Activated naive CD4-positive, alpha-beta T cell treated with anti-CD3 and anti-CD28 coated beads, Interleukin-2, amount 50 U/mL, for 24 hours (primary cell): Measurements from ENCODE around the gene PTPN4.

ENCODE experiments used
- H3K27ac Mint-ChIP-seq: one replicate; pipeline ENCODE4 v1.8.0; 2021; ENCODE audit warnings: mild to moderate bottlenecking, mixed read lengths
- H3K27me3 Mint-ChIP-seq: one replicate; pipeline ENCODE4 v1.8.0; 2021; ENCODE audit warnings: mixed read lengths
- H3K36me3 Mint-ChIP-seq: one replicate; pipeline ENCODE4 v1.8.0; 2021; ENCODE audit warnings: mixed read lengths
- H3K4me1 Mint-ChIP-seq: one replicate; pipeline ENCODE4 v1.8.0; 2021; ENCODE audit warnings: mixed read lengths
- H3K4me3 Mint-ChIP-seq: one replicate; pipeline ENCODE4 v1.8.0; 2021; ENCODE audit warnings: mild to moderate bottlenecking, mixed read lengths
- H3K9me3 Mint-ChIP-seq: one replicate; pipeline ENCODE4 v1.8.0; 2021; ENCODE audit warnings: mixed read lengths

The PTPN4 gene

DNA sequence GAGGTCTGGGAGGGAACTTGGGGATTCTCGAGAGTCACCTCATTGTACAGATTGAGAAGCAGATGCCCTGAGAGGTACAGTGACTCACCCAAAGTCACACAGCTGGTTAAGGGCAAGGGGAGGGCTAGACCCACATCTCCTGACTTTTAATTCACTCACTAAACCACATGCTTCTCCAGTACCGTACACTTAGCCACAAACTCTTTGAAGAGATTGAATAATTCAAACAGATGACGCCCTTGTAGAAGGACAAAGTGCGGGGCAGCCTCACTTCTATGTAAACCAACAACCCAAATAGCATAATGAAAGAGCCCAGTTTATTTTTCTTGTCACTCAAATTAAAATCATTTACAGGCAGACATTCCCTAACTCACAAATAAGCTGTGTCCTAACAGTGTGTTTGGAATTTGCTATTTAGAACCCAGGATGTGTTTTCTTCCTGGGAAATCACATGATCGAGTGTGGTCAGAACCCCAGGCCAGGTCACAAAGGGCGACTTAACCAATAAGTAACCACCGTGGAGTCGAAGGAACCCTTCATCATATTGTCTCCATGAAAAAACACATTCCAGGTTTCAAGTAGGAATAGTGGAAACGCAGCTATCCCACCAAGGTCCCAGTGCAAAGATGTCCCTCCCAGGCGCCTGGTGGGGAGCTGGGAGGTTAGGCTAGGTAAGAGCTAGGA, 35.8 kb upstream of the PTPN4 start:
- Mint-ChIP-seq H3K36me3 (no peaks in the 10 kb centered on the region), H3K4me3 (no peak overlapping the region), H3K27ac (no peak overlapping the region), H3K9me3 (no peaks in the 10 kb centered on the region), H3K27me3 (no peaks in the 10 kb centered on the region), H3K4me1 (no peaks in the 10 kb centered on the region)

GRCh38 chr2:119724656-119725485, 34.9 kb upstream of the PTPN4 start:
- Mint-ChIP-seq H3K36me3 (no peaks in the 10 kb centered on the region), H3K9me3 (no peaks in the 10 kb centered on the region), H3K27me3 (no peaks in the 10 kb centered on the region)

GRCh38 chr2:119727493-119727892, 32.2 kb upstream of the PTPN4 start:
- H3K9me3 Mint-ChIP-seq = no peaks in the 10 kb centered on the region

More at GRCh38 chr2:119724656-119725485, 34.9 kb upstream of the PTPN4 start:
- Mint-ChIP-seq H3K27ac (no peak overlapping the region), H3K4me3 (no peak overlapping the region), H3K4me1 (no peaks in the 10 kb centered on the region)

DNA sequence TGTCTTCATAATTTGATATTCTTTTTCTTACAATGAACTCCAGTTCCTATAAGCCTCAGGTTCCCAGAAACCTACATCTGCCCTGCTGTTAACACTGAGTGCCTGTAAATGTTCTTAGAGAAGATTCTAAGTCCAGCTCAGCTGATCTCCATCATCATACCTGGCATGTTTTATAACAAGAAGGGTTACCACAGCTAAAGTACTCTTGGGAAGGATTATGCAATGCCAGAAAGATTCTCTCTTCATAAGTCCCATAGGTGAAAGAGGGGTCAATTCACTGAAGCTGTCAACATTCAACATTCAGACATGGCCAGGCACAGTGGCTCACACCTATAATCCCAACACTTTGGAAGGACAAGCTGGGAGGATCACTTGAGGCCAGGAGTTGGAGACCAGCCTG, 31.3 kb upstream of the PTPN4 start:
- Mint-ChIP-seq H3K36me3 (no peaks in the 10 kb centered on the region), H3K4me3 (no peak overlapping the region), H3K9me3 (no peaks in the 10 kb centered on the region), H3K27ac (no peak overlapping the region), H3K4me1 (no peaks in the 10 kb centered on the region), H3K27me3 (no peaks in the 10 kb centered on the region)

More at GRCh38 chr2:119727493-119727892, 32.2 kb upstream of the PTPN4 start:
- H3K27ac Mint-ChIP-seq = no peak overlapping the region
- no peaks in the 10 kb centered on the region for H3K4me1 Mint-ChIP-seq
- no peaks in the 10 kb centered on the region for H3K27me3 Mint-ChIP-seq
- H3K36me3 Mint-ChIP-seq = no peaks in the 10 kb centered on the region
- H3K4me3 Mint-ChIP-seq = no peak overlapping the region

DNA sequence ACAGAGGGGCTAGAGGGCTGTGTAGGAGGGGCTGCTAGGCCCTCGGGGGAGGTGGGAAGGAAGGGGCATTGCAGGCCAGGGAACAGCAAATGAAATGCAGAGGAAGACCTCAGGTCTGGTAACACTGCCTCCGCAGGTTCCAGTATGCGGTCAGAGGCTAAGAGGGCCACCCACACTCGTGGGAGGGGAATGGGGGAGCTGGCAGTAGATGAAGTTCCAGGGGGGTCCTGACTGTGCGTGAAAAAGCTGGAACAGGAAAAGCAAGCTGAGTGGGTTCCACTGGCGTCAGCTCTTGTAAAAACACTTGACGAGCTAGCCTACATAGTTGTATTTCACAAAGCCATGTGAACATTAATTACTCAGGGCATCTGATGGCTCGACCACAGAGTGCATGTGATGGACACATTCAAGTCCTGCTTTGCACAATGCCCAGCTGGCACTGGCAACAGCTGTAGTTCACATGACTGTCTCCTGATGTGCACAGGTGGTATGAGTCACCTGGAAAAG, 29.0 kb upstream of the PTPN4 start:
- Mint-ChIP-seq H3K4me1 (no peaks in the 10 kb centered on the region), H3K36me3 (no peaks in the 10 kb centered on the region), H3K27me3 (no peaks in the 10 kb centered on the region), H3K4me3 (no peak overlapping the region), H3K27ac (no peak overlapping the region), H3K9me3 (no peaks in the 10 kb centered on the region)

- Mint-ChIP-seq H3K27me3 (no peaks in the 10 kb centered on the region), H3K36me3 (no peaks in the 10 kb centered on the region), H3K4me3 (no peak overlapping the region), H3K27ac (no peak overlapping the region), H3K4me1 (no peaks in the 10 kb centered on the region), H3K9me3 (no peaks in the 10 kb centered on the region)
Measured at GRCh38 chr2:119731983-119732382, 27.7 kb upstream of the PTPN4 start.

DNA sequence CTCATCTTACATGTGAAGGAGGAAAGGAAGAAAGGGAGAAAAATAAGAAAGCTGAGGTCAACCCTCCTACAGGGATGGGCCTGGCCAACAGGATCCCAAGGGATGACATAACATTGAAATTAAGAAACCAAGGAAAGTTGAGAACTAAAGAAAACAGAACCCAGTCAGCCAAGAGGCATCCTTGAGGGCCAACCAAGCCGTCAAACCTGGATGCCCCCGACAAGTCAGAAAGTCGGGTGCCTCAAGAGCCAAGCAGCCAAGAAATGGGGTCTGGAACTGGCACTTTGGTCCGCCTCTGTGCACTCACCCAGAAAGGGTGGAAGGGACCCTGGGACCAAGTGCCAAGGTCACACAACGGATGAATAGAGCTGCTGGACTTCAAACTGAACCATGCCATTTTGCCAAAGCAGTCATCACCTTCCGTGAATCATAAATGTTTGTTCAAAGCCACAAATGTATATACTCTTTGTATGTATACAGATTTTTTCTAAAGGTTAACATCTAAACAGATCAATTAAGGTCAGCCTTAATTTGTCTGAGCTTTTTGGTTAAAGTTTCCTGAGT, 27.0 kb upstream of the PTPN4 start:
- H3K27ac Mint-ChIP-seq = no peak overlapping the region
- H3K9me3 Mint-ChIP-seq = no peaks in the 10 kb centered on the region
- H3K36me3 Mint-ChIP-seq = no peaks in the 10 kb centered on the region
- no peak overlapping the region for H3K4me3 Mint-ChIP-seq
- H3K4me1 Mint-ChIP-seq = no peaks in the 10 kb centered on the region
- no peaks in the 10 kb centered on the region for H3K27me3 Mint-ChIP-seq

DNA sequence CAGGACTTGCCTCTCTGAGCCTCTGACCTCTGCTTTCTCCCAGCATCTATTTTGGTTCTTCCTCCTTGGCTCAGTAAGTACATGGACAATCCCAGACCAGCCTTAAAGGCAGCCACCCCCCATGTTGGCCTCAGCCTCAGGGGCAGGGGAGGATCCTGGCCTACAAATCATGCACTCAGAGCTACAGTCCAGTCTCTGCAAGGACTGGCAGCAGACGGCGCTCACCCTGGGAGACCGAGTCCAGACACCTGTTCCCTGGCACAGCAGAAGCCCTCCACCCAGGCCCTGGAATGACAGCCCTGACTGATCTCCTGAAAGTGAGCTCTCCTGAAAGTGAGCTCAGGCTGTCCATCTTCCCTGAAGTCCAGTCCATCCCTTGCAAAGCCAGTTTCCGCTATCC, 25.7 kb upstream of the PTPN4 start:
- no peaks in the 10 kb centered on the region for H3K36me3 Mint-ChIP-seq
- no peaks in the 10 kb centered on the region for H3K4me1 Mint-ChIP-seq
- H3K9me3 Mint-ChIP-seq = no peaks in the 10 kb centered on the region
- no peaks in the 10 kb centered on the region for H3K27me3 Mint-ChIP-seq
- H3K27ac Mint-ChIP-seq = no peak overlapping the region
- H3K4me3 Mint-ChIP-seq = no peak overlapping the region

- Mint-ChIP-seq H3K9me3 (no peaks in the 10 kb centered on the region), H3K27me3 (no peaks in the 10 kb centered on the region), H3K27ac (no peak overlapping the region), H3K4me3 (no peak overlapping the region), H3K4me1 (no peaks in the 10 kb centered on the region), H3K36me3 (no peaks in the 10 kb centered on the region)
Measured at GRCh38 chr2:119735565-119735964, 24.2 kb upstream of the PTPN4 start.

DNA sequence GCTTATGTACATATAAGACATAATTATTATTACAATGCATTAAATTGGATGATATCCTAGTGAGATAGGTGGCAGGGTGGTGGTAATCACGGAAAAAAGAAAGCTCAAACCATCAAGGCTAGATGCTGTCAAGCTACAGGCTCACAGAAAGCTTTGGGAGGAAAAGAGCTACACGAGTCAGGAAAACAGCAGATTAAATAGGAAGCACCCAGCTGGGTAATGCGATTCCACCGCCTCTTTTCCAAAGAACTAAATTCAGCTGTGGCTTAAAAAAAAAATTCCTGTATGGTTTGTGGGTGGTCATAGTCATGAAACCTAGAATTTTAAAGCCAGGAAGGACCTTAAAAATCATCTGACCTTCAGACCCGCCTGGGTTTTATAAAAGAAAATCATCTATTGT, 23.7 kb upstream of the PTPN4 start:
- Mint-ChIP-seq H3K9me3 (no peaks in the 10 kb centered on the region), H3K36me3 (no peaks in the 10 kb centered on the region), H3K4me3 (no peak overlapping the region), H3K27me3 (no peaks in the 10 kb centered on the region), H3K27ac (no peak overlapping the region), H3K4me1 (no peaks in the 10 kb centered on the region)

DNA sequence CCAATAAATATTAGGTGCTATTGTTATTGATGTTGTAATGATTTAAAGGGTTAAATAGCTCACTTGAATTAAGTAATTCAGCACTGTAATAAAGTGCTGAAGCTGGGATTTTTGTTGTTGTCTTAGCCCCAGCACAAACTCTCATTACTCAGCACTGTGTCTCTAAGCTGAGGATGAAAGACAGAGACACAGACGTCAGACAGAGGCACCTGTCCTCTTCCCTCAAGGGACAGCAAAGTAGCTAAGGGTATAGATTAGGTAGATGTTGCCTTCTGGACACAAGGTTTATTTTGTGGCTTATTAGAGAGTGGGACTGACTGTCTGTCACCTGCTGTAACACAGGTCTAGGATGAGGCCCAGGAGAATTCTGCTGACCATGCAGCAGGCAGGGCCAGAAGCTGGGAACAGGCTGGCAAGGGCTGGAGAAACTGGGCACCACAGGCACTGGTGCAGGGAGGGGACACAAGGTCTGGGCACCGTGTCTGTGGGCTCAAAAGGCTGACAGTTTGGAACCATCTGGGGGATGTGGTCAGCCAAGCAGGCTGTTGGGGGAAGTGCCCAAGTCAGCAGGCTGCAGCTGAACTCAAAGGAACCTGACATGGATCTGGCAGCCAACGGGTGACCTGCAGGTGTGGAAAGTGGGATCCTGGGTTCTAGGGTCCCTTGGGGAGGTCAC, 20.0 kb upstream of the PTPN4 start:
- H3K27me3 Mint-ChIP-seq = no peaks in the 10 kb centered on the region
- no peak overlapping the region for H3K4me3 Mint-ChIP-seq
- H3K36me3 Mint-ChIP-seq = no peaks in the 10 kb centered on the region
- H3K9me3 Mint-ChIP-seq = no peaks in the 10 kb centered on the region
- H3K4me1 Mint-ChIP-seq = no peaks in the 10 kb centered on the region
- no peak overlapping the region for H3K27ac Mint-ChIP-seq

- Mint-ChIP-seq H3K4me3 (no peak overlapping the region), H3K4me1 (no peaks in the 10 kb centered on the region), H3K9me3 (no peaks in the 10 kb centered on the region), H3K36me3 (no peaks in the 10 kb centered on the region), H3K27ac (no peak overlapping the region), H3K27me3 (no peaks in the 10 kb centered on the region)
Measured at GRCh38 chr2:119741001-119741400, 18.7 kb upstream of the PTPN4 start.

GRCh38 chr2:119741868-119742267, 17.9 kb upstream of the PTPN4 start:
- Mint-ChIP-seq H3K36me3 (no peaks in the 10 kb centered on the region), H3K4me3 (no peak overlapping the region), H3K4me1 (no peaks in the 10 kb centered on the region), H3K9me3 (no peaks in the 10 kb centered on the region), H3K27ac (no peak overlapping the region), H3K27me3 (no peaks in the 10 kb centered on the region)

- no peaks in the 10 kb centered on the region for H3K4me1 Mint-ChIP-seq
Measured at GRCh38 chr2:119744335-119744939, 15.3 kb upstream of the PTPN4 start.

GRCh38 chr2:119745566-119745965, 14.2 kb upstream of the PTPN4 start:
- no peaks in the 10 kb centered on the region for H3K4me1 Mint-ChIP-seq
- no peaks in the 10 kb centered on the region for H3K36me3 Mint-ChIP-seq
- no peaks in the 10 kb centered on the region for H3K27me3 Mint-ChIP-seq
- no peaks in the 10 kb centered on the region for H3K9me3 Mint-ChIP-seq
- no peak overlapping the region for H3K27ac Mint-ChIP-seq
- H3K4me3 Mint-ChIP-seq = no peak overlapping the region

More at GRCh38 chr2:119744335-119744939, 15.3 kb upstream of the PTPN4 start:
- H3K27me3 Mint-ChIP-seq = no peaks in the 10 kb centered on the region
- H3K36me3 Mint-ChIP-seq = no peaks in the 10 kb centered on the region
- no peak overlapping the region for H3K27ac Mint-ChIP-seq
- H3K4me3 Mint-ChIP-seq = no peak overlapping the region
- no peaks in the 10 kb centered on the region for H3K9me3 Mint-ChIP-seq
